ENCODE measurements around the gene IL1RAPL2. TPM values are rescaled to one million over a fixed set of nuclear protein-coding genes. Genes with fewer than 3 reads are reported as not detected.

IL1RAPL2 gene
- polyA plus RNA-seq, 3 donors: not detected

DNA sequence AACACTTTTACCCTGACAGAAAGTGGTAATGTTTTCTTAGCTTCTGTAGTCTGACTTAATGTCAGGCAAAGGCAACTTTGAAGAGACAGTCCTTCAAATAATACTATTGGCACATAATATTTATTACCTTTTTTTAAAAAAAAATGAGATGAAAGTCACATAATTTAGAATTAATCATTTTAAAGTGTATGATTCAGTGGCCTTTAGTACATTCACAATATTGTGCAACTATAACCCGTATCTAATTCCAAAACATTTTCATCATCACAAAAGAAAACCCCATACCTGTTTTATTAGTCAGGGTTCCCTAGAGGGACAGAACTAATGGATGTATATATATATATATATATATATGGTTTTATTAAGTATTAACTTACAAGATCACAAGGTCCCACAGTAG is 749.2 kb downstream of the IL1RAPL2 start:
- Mint-ChIP-seq H3K27me3 (ENCODE audit: low read depth in 3 of 3) (peaks cover 0 to 3% (median 2%) of the 10 kb centered on the region in 3 donors), H3K4me3 (no peak overlapping the region), H3K36me3 (no peaks in the 10 kb centered on the region), H3K4me1 (no peaks in the 10 kb centered on the region), H3K27ac (no peak overlapping the region), H3K9me3 (peaks cover 0 to 3% (median 0%) of the 10 kb centered on the region in 7 donors)
- TF ChIP-seq, protein P1, sequence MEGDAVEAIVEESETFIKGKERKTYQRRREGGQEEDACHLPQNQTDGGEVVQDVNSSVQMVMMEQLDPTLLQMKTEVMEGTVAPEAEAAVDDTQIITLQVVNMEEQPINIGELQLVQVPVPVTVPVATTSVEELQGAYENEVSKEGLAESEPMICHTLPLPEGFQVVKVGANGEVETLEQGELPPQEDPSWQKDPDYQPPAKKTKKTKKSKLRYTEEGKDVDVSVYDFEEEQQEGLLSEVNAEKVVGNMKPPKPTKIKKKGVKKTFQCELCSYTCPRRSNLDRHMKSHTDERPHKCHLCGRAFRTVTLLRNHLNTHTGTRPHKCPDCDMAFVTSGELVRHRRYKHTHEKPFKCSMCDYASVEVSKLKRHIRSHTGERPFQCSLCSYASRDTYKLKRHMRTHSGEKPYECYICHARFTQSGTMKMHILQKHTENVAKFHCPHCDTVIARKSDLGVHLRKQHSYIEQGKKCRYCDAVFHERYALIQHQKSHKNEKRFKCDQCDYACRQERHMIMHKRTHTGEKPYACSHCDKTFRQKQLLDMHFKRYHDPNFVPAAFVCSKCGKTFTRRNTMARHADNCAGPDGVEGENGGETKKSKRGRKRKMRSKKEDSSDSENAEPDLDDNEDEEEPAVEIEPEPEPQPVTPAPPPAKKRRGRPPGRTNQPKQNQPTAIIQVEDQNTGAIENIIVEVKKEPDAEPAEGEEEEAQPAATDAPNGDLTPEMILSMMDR (IDR thresholded peaks at IDR 0.05): no peak
- no peak overlapping the region for H3K4me2 ChIP-seq (replicated peaks; ENCODE audit: extremely low read depth, low read length, poor library complexity, severe bottlenecking)
- H3K27ac ChIP-seq (ENCODE audit: low read depth in 1 of 2, low read length in 2 of 2): no peak overlapping the region
- H3K4me3 ChIP-seq (replicated peaks in 1 of 3; ENCODE audit: low read depth in 2 of 3, low read length in 3 of 3): no peak overlapping the region
- H3K27me3 ChIP-seq (ENCODE audit: control insufficient read depth in 2 of 2, insufficient read depth in 2 of 2, low read length in 2 of 2): no peaks in the 10 kb centered on the region
- intact Hi-C loops (cut with micrococcal nuclease): no loop called here
- H2AFZ ChIP-seq (ENCODE audit: insufficient read depth, low read depth, low read length, poor library complexity, severe bottlenecking): no peak overlapping the region
- no CpG with 5 or more reads among the region's 1 CpG for WGBS (ENCODE audit: insufficient coverage)
- no peaks in the 10 kb centered on the region for H3K4me1 ChIP-seq (ENCODE audit: control insufficient read depth in 1 of 2, insufficient read depth in 2 of 2, low read length in 2 of 2)
- DNase-seq: no peak
- no peaks in the 10 kb centered on the region for H3K36me3 ChIP-seq (replicated peaks in 1 of 2; ENCODE audit: control insufficient read depth in 1 of 2, insufficient read depth in 2 of 2, low read length in 2 of 2)
- no peak overlapping the region for H3K9ac ChIP-seq (ENCODE audit: insufficient read depth, low read length, poor library complexity, severe bottlenecking)
- H3K79me2 ChIP-seq (ENCODE audit: insufficient read depth, low read length): no peaks in the 10 kb centered on the region
- H3K9me3 ChIP-seq (replicated peaks in 1 of 2; ENCODE audit: control insufficient read depth in 1 of 2, insufficient read depth in 1 of 2, low read length in 2 of 2): no peaks in the 10 kb centered on the region
- no peaks in the 10 kb centered on the region for H4K20me1 ChIP-seq (ENCODE audit: insufficient read depth, low read length)

DNA sequence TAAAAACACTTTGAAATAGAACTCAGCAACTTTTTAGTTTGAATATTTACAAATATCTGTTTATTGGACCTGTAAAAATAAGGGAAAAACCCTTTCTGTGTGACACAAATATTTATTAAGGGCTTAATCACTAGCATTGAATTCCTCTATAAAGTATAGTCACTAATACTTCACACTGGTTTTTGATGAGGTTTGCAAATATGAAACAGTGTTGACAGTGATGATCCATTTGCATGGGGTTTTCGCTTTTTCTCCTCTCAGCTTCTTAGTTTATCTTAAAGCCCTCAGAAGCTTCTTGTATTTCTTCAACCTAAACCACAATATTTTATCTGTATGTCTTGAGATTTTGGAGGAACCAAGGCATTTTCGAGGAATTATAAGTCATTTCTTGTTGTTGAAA is 751.1 kb downstream of the IL1RAPL2 start:
- no peaks in the 10 kb centered on the region for H3K4me1 Mint-ChIP-seq
- Histone ChIP-seq H3K9me3 (replicated peaks in 1 of 2; ENCODE audit: control insufficient read depth in 1 of 2, insufficient read depth in 1 of 2, low read length in 2 of 2) (no peaks in the 10 kb centered on the region), H3K4me2 (replicated peaks; ENCODE audit: extremely low read depth, low read length, poor library complexity, severe bottlenecking) (no peak overlapping the region), H2AFZ (ENCODE audit: insufficient read depth, low read depth, low read length, poor library complexity, severe bottlenecking) (no peak overlapping the region), H3K79me2 (ENCODE audit: insufficient read depth, low read length) (no peaks in the 10 kb centered on the region), H3K9ac (ENCODE audit: insufficient read depth, low read length, poor library complexity, severe bottlenecking) (no peak overlapping the region), H3K4me1 (ENCODE audit: control insufficient read depth in 1 of 2, insufficient read depth in 2 of 2, low read length in 2 of 2) (no peaks in the 10 kb centered on the region), H3K36me3 (replicated peaks in 1 of 2; ENCODE audit: control insufficient read depth in 1 of 2, insufficient read depth in 2 of 2, low read length in 2 of 2) (no peaks in the 10 kb centered on the region), H3K27ac (ENCODE audit: low read depth in 1 of 2, low read length in 2 of 2) (no peak overlapping the region), H4K20me1 (ENCODE audit: insufficient read depth, low read length) (no peaks in the 10 kb centered on the region), H3K4me3 (replicated peaks in 1 of 3; ENCODE audit: low read depth in 2 of 3, low read length in 3 of 3) (no peak overlapping the region), H3K27me3 (ENCODE audit: control insufficient read depth in 2 of 2, insufficient read depth in 2 of 2, low read length in 2 of 2) (no peaks in the 10 kb centered on the region)
- no peak overlapping the region for H3K27ac Mint-ChIP-seq
- TF ChIP-seq, protein P1 (IDR thresholded peaks at IDR 0.05): no peak
- DNase-seq: no peak
- intact Hi-C loops (cut with micrococcal nuclease): no loop called here
- peaks cover 0 to 3% (median 0%) of the 10 kb centered on the region in 3 donors for H3K27me3 Mint-ChIP-seq (ENCODE audit: low read depth in 3 of 3)
- peaks cover 0 to 3% (median 0%) of the 10 kb centered on the region in 7 donors for H3K9me3 Mint-ChIP-seq
- no peak overlapping the region for H3K4me3 Mint-ChIP-seq
- no peaks in the 10 kb centered on the region for H3K36me3 Mint-ChIP-seq
- WGBS (ENCODE audit: insufficient coverage): no CpG with 5 or more reads among the region's 2 CpGs
